ENCODE measurements around the gene ARRB1.

Gene ARRB1

GRCh38 chr11:75276686-75277085, 74.8 kb downstream of the ARRB1 start:
- TF ChIP-seq TAF1 (IDR thresholded peaks at IDR 0.05; ENCODE audit: borderline replicate concordance, insufficient read depth, low read length), result no peak
- no peak for TF ChIP-seq POLR2AphosphoS5 (IDR thresholded peaks at IDR 0.05; ENCODE audit: low read depth, low read length)
- TF ChIP-seq SIN3A (IDR thresholded peaks at IDR 0.05; ENCODE audit: borderline replicate concordance, insufficient read depth, low read length), result no peak
- TF ChIP-seq, protein P1, sequence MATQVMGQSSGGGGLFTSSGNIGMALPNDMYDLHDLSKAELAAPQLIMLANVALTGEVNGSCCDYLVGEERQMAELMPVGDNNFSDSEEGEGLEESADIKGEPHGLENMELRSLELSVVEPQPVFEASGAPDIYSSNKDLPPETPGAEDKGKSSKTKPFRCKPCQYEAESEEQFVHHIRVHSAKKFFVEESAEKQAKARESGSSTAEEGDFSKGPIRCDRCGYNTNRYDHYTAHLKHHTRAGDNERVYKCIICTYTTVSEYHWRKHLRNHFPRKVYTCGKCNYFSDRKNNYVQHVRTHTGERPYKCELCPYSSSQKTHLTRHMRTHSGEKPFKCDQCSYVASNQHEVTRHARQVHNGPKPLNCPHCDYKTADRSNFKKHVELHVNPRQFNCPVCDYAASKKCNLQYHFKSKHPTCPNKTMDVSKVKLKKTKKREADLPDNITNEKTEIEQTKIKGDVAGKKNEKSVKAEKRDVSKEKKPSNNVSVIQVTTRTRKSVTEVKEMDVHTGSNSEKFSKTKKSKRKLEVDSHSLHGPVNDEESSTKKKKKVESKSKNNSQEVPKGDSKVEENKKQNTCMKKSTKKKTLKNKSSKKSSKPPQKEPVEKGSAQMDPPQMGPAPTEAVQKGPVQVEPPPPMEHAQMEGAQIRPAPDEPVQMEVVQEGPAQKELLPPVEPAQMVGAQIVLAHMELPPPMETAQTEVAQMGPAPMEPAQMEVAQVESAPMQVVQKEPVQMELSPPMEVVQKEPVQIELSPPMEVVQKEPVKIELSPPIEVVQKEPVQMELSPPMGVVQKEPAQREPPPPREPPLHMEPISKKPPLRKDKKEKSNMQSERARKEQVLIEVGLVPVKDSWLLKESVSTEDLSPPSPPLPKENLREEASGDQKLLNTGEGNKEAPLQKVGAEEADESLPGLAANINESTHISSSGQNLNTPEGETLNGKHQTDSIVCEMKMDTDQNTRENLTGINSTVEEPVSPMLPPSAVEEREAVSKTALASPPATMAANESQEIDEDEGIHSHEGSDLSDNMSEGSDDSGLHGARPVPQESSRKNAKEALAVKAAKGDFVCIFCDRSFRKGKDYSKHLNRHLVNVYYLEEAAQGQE (IDR thresholded peaks at IDR 0.05; ENCODE audit: insufficient read depth in 1 of 2, low read depth in 2 of 2, low read length in 2 of 2), result no peak
- no peak for TF ChIP-seq FOXP2 (optimal IDR thresholded peaks at IDR 0.05; ENCODE audit: borderline replicate concordance, extremely low read depth, extremely low read length, insufficient read depth)

- no peak for TF ChIP-seq SIN3A (IDR thresholded peaks at IDR 0.05; ENCODE audit: borderline replicate concordance, insufficient read depth, low read length)
- TF ChIP-seq, protein P1 (IDR thresholded peaks at IDR 0.05; ENCODE audit: insufficient read depth in 1 of 2, low read depth in 2 of 2, low read length in 2 of 2), result no peak
- TF ChIP-seq FOXP2 (optimal IDR thresholded peaks at IDR 0.05; ENCODE audit: borderline replicate concordance, extremely low read depth, extremely low read length, insufficient read depth), result no peak
- TF ChIP-seq TAF1 (IDR thresholded peaks at IDR 0.05; ENCODE audit: borderline replicate concordance, insufficient read depth, low read length), result no peak
- TF ChIP-seq POLR2AphosphoS5 (IDR thresholded peaks at IDR 0.05; ENCODE audit: low read depth, low read length), result no peak
Observed at GRCh38 chr11:75276186-75276585, 75.3 kb downstream of the ARRB1 start.

- TF ChIP-seq FOXP2 (optimal IDR thresholded peaks at IDR 0.05; ENCODE audit: borderline replicate concordance, extremely low read depth, extremely low read length, insufficient read depth), result peak; percentile 76
- TF ChIP-seq, protein P1 (IDR thresholded peaks at IDR 0.05; ENCODE audit: insufficient read depth in 1 of 2, low read depth in 2 of 2, low read length in 2 of 2), result no peak
Observed at GRCh38 chr11:75275581-75275980, 75.9 kb downstream of the ARRB1 start.

- no peak for TF ChIP-seq FOXP2 (optimal IDR thresholded peaks at IDR 0.05; ENCODE audit: borderline replicate concordance, extremely low read depth, extremely low read length, insufficient read depth)
- no peak for TF ChIP-seq SIN3A (IDR thresholded peaks at IDR 0.05; ENCODE audit: borderline replicate concordance, insufficient read depth, low read length)
- TF ChIP-seq TAF1 (IDR thresholded peaks at IDR 0.05; ENCODE audit: borderline replicate concordance, insufficient read depth, low read length), result no peak
- TF ChIP-seq, protein P1 (IDR thresholded peaks at IDR 0.05; ENCODE audit: insufficient read depth in 1 of 2, low read depth in 2 of 2, low read length in 2 of 2), result no peak
- TF ChIP-seq POLR2AphosphoS5 (IDR thresholded peaks at IDR 0.05; ENCODE audit: low read depth, low read length), result no peak
Observed at GRCh38 chr11:75273411-75274391, 77.8 kb downstream of the ARRB1 start.
